GM18867 (cell line): Measurements from ENCODE around the gene ACTA2.

Experiments used
- ATAC-seq: cut with Tn5 transposase; IDR thresholded peaks from one replicate; pipeline ENCODE4 v1.9.1; 2021; ENCODE audit warnings: mild to moderate bottlenecking, moderate library complexity; ENCODE audit not compliant: unreplicated experiment

Gene ACTA2

DNA sequence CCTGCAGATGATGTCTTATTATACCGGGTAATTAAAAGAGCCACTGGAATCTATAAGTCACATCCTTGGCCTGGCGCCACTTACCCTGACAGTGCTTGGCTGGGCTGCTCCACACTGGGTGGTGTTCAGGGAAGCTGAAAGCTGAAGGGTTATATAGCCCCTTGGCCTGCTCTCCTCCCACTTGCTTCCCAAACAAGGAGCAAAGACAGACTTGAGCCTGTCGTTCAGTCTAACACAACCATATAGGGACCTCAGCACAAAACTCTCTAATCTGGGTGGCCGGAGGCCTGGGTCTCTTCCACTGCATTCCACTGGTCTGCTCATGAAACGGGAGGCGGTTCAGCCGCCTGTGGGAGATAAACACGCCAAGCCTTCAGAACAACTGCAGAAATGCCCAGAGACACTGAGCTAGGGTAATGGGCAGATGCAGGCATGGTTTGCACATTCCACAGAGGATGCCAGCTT is at the start of gene ACTA2:
Gene ACTA2 (minus strand): TSS at position 127 of the 465 bp plus-strand sequence. CDS start 3,843 bp downstream, outside the sequence.
- ATAC-seq: no peak

DNA sequence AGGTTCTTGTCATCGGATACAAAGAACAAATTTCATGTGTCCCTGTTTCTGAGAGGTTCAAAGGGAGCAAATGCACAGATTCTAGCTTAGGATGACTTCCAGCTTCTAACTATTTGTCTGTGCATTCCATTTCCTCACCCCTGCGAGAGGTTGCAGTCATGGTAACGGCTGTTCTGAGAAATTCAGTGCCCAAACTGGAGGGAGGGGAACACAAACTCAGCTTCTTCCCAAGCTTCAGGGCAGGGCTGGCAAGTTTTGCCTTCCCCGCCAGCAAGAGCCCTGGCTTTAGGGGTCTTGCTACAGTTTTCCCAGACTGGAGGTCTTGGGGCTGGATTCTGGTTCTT is 49.1 kb upstream of the ACTA2 start:
- ATAC-seq: no peak

GRCh38 chr10:89001024-89001728 is 48.6 kb upstream of the ACTA2 start:
- ATAC-seq: peak; percentile 38

DNA sequence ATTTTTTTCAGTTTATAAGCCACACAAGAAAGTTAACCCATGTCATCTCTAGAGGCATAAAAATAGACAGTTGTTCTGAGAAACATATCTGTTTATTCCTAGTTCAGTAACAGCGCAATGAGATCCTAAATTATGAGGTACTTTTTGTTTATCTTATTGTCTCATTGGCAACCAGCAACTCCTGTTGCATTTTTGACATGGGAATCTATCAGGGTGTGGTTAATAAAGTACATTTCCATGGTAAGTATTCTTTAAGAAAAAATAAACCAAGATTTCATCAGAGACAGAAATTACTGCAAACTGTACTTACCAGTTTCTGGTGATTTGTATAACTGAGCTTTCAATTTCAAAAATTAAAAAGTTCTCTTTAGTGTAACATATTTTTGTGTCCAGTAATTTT is 47.1 kb upstream of the ACTA2 start:
- no peak for ATAC-seq

- peak; percentile 51 for ATAC-seq
Measured at GRCh38 chr10:88996927-88997326, 44.4 kb upstream of the ACTA2 start.

GRCh38 chr10:88995156-88995876 is 42.7 kb upstream of the ACTA2 start:
- ATAC-seq: no peak

GRCh38 chr10:88994019-88994418 is 41.4 kb upstream of the ACTA2 start:
- ATAC-seq: no peak

GRCh38 chr10:88992921-88993524 is 40.5 kb upstream of the ACTA2 start:
- ATAC-seq: no peak

DNA sequence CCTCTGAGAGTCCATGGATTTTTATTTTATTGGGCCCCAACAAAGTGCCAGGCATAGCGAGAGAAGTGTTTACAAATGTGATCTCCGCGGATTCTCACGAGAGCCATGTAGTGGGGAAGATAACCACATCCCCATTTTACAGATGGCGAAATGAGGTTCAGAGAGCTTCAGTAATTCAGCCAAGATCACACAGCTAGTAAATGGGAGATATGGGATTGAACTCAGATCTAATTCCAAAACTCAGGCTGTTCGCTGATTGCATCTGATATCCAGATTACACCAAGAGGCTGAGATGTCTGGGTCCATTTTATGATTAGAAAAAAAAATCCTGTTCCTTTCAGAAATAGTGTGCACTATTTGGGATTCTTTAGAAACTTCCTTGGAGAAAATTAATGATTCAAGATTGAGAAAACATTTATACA is 39.3 kb upstream of the ACTA2 start:
- peak; percentile 2 for ATAC-seq

- peak; percentile 35 for ATAC-seq
Measured at GRCh38 chr10:88991161-88991898, 38.8 kb upstream of the ACTA2 start.

DNA sequence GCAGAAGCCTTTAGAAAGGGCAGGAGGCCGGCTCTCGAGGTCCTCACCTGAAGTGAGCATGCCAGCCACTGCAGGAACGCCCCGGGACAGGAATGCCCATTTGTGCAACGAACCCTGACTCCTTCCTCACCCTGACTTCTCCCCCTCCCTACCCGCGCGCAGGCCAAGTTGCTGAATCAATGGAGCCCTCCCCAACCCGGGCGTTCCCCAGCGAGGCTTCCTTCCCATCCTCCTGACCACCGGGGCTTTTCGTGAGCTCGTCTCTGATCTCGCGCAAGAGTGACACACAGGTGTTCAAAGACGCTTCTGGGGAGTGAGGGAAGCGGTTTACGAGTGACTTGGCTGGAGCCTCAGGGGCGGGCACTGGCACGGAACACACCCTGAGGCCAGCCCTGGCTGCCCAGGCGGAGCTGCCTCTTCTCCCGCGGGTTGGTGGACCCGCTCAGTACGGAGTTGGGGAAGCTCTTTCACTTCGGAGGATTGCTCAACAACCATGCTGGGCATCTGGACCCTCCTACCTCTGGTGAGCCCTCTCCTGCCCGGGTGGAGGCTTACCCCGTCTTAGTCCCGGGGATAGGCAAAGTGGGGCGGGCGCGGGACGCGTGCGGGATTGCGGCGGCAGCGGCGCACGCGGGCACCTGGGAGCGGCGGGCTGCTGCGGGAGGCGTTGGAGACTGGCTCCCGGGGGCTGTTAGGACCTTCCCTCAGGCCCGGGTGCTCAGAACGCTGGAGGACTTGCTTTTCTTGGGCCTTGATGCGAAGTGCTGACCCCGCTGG is 38.0 kb upstream of the ACTA2 start, which contains the start of gene FAS:
Gene FAS (plus strand): TSS at position 415 of the 777 bp plus-strand sequence. CDS start 79 bp downstream, at position 494.
- ATAC-seq: peak; percentile 69

GRCh38 chr10:88989824-88990383 is 37.3 kb upstream of the ACTA2 start:
- peak; percentile 2 for ATAC-seq

GRCh38 chr10:88989423-88989822 is 36.9 kb upstream of the ACTA2 start:
- ATAC-seq: peak; percentile 31

- no peak for ATAC-seq
Measured at GRCh38 chr10:88987840-88988239, 35.3 kb upstream of the ACTA2 start.

GRCh38 chr10:88987243-88987725 is 34.7 kb upstream of the ACTA2 start:
- ATAC-seq: peak; percentile 19

- ATAC-seq: no peak
Measured at GRCh38 chr10:88986549-88987242, 34.1 kb upstream of the ACTA2 start.

- ATAC-seq: no peak
Measured at GRCh38 chr10:88984525-88984924, 32.0 kb upstream of the ACTA2 start.

DNA sequence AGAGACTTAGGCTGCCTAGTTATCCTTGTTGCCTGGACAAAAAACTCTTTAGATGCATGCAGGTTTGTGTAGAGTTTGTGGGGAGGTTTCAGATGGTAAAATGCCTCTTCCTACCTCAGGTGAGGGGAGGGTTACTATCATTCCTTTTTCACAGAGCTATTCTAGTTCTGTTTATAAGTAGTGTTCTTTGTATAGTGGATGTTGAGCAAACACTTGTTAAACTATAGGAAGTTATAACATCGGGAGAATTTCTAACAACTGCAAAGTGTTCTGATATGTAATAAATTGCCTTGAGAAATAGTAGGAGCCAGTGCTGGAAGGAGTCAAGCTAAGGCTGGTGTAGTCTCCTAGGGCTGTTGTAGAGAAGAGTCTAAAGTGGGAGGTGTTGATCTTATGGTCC is 31.4 kb upstream of the ACTA2 start:
- no peak for ATAC-seq

DNA sequence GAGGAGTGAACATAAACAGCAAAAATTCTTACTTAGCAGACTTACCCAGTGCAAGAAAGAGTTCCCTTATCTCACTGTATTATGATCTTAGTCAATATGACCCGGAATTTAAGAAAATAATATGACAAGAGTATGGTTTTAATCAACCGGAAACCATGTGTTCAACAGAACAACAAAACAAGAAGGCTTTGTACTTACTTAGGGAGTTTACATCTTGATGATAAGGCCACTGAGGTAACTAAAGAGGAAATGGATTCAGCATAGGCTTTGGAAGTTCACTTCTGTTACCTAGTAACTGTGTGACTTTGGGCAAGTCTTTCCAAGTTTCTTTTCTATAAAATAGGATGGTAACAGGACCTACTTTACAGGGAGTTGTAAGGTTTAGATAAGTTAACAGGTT is 30.6 kb upstream of the ACTA2 start:
- ATAC-seq: no peak
